HCT116 (cell line): ENCODE measurements around the gene TOP2B. TPM values are rescaled to one million over a fixed set of nuclear protein-coding genes. Genes with fewer than 3 reads are reported as not detected.

Experiments used
- ATAC-seq: fragments of 200-7000 bp; cut with Tn5 transposase; 2 replicates; pipeline ENCODE4 v1.9.1; 2020; ENCODE audit warnings: mild to moderate bottlenecking, moderate library complexity
- BruUV-seq: library from RNA; stranded (reverse); fragments of 400-500 nt; replicated peaks from 2 replicates; lab custom pipeline; 2021; lab: Mats Ljungman, UMichigan
- CTCF ChIA-PET: fragments of 300-600 bp; sonication (Branson Sonifier 250); formaldehyde crosslinking; loops from one replicate; lab custom pipeline; 2021; ENCODE audit warnings: antibody characterized with exemption; lab: Charles Lee
- POLR2A ChIA-PET: fragments of 300-600, 350-600 bp; sonication (Branson Sonifier 250); formaldehyde crosslinking; loops from one replicate; lab custom pipeline; 2021; ENCODE audit warnings: antibody characterized with exemption; lab: Charles Lee
- RAD21 ChIA-PET, 2 experiments: fragments of 300-600 bp; sonication (Branson Sonifier 250); formaldehyde crosslinking; loops; one replicate each; lab custom pipeline; 2023; ENCODE audit warnings: low total read pairs in 2 of 2; ENCODE audit not compliant: uncharacterized antibody in 2 of 2, unreplicated experiment in 2 of 2, low non-redundant PET in 1 of 2; lab: Charles Lee
- DNase-seq: peaks from one replicate; pipeline ENCODE4 v3.0.0-alpha.2; 2010; ENCODE audit warnings: low read depth, low spot score
- H2AFZ ChIP-seq: fragments of 200-600 bp; shearing (Covaris generic), sonication (generic); 2 replicates; pipeline ENCODE4 v1.6.1; 2017; ENCODE audit warnings: low read depth, mixed run types, mixed read lengths, antibody characterized with exemption, low read length; ENCODE audit not compliant: poor library complexity, severe bottlenecking
- H3K27ac ChIP-seq: 2 replicates; pipeline ENCODE4 v1.5.1; 2012; ENCODE audit warnings: low read depth, low read length
- H3K27me3 ChIP-seq: fragments of 200-600 bp; sonication (generic); 2 replicates; pipeline ENCODE4 v1.6.1; 2016; ENCODE audit warnings: mixed run types, low read length, mixed read lengths; ENCODE audit not compliant: insufficient read depth
- H3K36me3 ChIP-seq, 2 experiments: fragments of 200-500 bp in 1 of 2; fragments of 200-600 bp in 1 of 2; sonication (Bioruptor generic) in 1 of 2; sonication (generic) in 1 of 2; 2 replicates each; pipeline versions ENCODE4 v1.5.1 to v1.6.1; 2014 to 2016; ENCODE audit warnings: low read length in 2 of 2, inconsistent platforms in 1 of 2, mixed read lengths in 1 of 2, mixed run types in 1 of 2; ENCODE audit not compliant: insufficient read depth in 2 of 2, control insufficient read depth in 1 of 2
- H3K4me1 ChIP-seq, 2 experiments: fragments of 200-600 bp in 1 of 2; sonication (generic) in 1 of 2; 2 replicates each; pipeline versions ENCODE4 v1.5.1 to v1.6.1; 2012 to 2017; ENCODE audit warnings: low read length in 2 of 2, inconsistent platforms in 1 of 2, mild to moderate bottlenecking in 1 of 2, mixed read lengths in 1 of 2, mixed run types in 1 of 2, moderate library complexity in 1 of 2; ENCODE audit not compliant: insufficient read depth in 2 of 2, control insufficient read depth in 1 of 2
- H3K4me2 ChIP-seq: fragments of 200-600 bp; sonication (generic); 2 replicates; pipeline ENCODE4 v1.6.1; 2017; ENCODE audit warnings: mixed run types, low read length, mixed read lengths
- H3K4me3 ChIP-seq, 2 experiments: fragments of 200-600 bp in 1 of 2; sonication (generic) in 1 of 2; replicated peaks in 1 of 2; 2 replicates each; pipeline ENCODE4 v1.5.1; 2011 to 2016; ENCODE audit warnings: low read length in 2 of 2, control low read depth in 1 of 2, low read depth in 1 of 2, mild to moderate bottlenecking in 1 of 2, mixed read lengths in 1 of 2, mixed run types in 1 of 2
- H3K79me2 ChIP-seq: fragments of 200-600 bp; sonication (generic); 2 replicates; pipeline ENCODE4 v1.6.1; 2017; ENCODE audit warnings: mild to moderate bottlenecking, mixed run types, low read length, moderate library complexity, mixed read lengths; ENCODE audit not compliant: insufficient read depth
- H3K9ac ChIP-seq: fragments of 200-600 bp; sonication (generic); 2 replicates; pipeline ENCODE4 v1.6.1; 2016; ENCODE audit warnings: low read length, mixed read lengths
- H3K9me2 ChIP-seq: fragments of 200-600 bp; sonication (generic), shearing (Covaris generic); 2 replicates; pipeline ENCODE4 v1.6.1; 2017; ENCODE audit warnings: mixed run types, mild to moderate bottlenecking, moderate library complexity; ENCODE audit not compliant: insufficient read depth
- H3K9me3 ChIP-seq, 2 experiments: fragments of 200-500 bp in 1 of 2; fragments of 200-600 bp in 1 of 2; sonication (Bioruptor generic) in 1 of 2; sonication (generic) in 1 of 2; 2 replicates each; pipeline ENCODE4 v1.6.1; 2014 to 2017; ENCODE audit warnings: low read length in 2 of 2, mixed read lengths in 2 of 2, inconsistent platforms in 1 of 2, low read depth in 1 of 2, mild to moderate bottlenecking in 1 of 2, mixed run types in 1 of 2, moderate library complexity in 1 of 2; ENCODE audit not compliant: control insufficient read depth in 1 of 2, insufficient read depth in 1 of 2
- H4K20me1 ChIP-seq: fragments of 200-600 bp; sonication (generic), shearing (Covaris generic); 2 replicates; pipeline ENCODE4 v1.6.1; 2017; ENCODE audit warnings: mixed run types, mild to moderate bottlenecking, moderate library complexity; ENCODE audit not compliant: insufficient read depth
- ATF3 ChIP-seq: IDR thresholded peaks from 2 replicates; pipeline ENCODE4 v1.6.1; 2012
- CEBPB ChIP-seq: IDR thresholded peaks from 2 replicates; pipeline ENCODE4 v1.6.1; 2012; ENCODE audit warnings: low read depth
- CTCF ChIP-seq, 3 experiments: fragments of 200-600 bp in 1 of 3; sonication (generic) in 1 of 3; IDR thresholded peaks in 2 of 3; conservative IDR thresholded peaks in 1 of 3; 2 replicates each; pipeline ENCODE4 v1.5.1; 2012 to 2017; ENCODE audit warnings: low read depth in 2 of 3, low read length in 2 of 3, antibody characterized with exemption in 1 of 3, borderline replicate concordance in 1 of 3, control low read depth in 1 of 3, mild to moderate bottlenecking in 1 of 3, mixed read lengths in 1 of 3, mixed run types in 1 of 3, moderate library complexity in 1 of 3; ENCODE audit not compliant: insufficient read depth in 1 of 3
- EGR1 ChIP-seq: IDR thresholded peaks from 2 replicates; pipeline ENCODE4 v1.6.1; 2012; ENCODE audit warnings: low read depth
- ELF1 ChIP-seq: IDR thresholded peaks from 2 replicates; pipeline ENCODE4 v1.6.1; 2012; ENCODE audit warnings: low read depth, borderline replicate concordance
- EZH2 ChIP-seq: fragments of 200-600 bp; sonication (generic); IDR thresholded peaks from 2 replicates; pipeline ENCODE4 v1.6.1; 2017; ENCODE audit warnings: antibody characterized with exemption, mixed run types
- EZH2phosphoT487 ChIP-seq: fragments of 200-600 bp; IDR thresholded peaks from 2 replicates; pipeline ENCODE4 v1.6.1; 2018; ENCODE audit warnings: antibody characterized with exemption, borderline replicate concordance
- JUND ChIP-seq: IDR thresholded peaks from 2 replicates; pipeline ENCODE4 v1.6.1; 2012
- MAX ChIP-seq: IDR thresholded peaks from 2 replicates; pipeline ENCODE4 v1.6.1; 2012
- POLR2A ChIP-seq: IDR thresholded peaks from 2 replicates; pipeline ENCODE4 v1.7.0; 2011; ENCODE audit warnings: borderline replicate concordance; ENCODE audit not compliant: insufficient read depth, insufficient read length; ENCODE audit errors: extremely low read depth
- POLR2AphosphoS5 ChIP-seq: IDR thresholded peaks from 2 replicates; pipeline ENCODE4 v1.6.1; 2011; ENCODE audit warnings: mild to moderate bottlenecking, low read depth, low read length, moderate library complexity
- RAD21 ChIP-seq: IDR thresholded peaks from 2 replicates; pipeline ENCODE4 v1.6.1; 2012; ENCODE audit warnings: low read depth, mild to moderate bottlenecking
- SP1 ChIP-seq: IDR thresholded peaks from 2 replicates; pipeline ENCODE4 v1.6.1; 2012; ENCODE audit warnings: low read depth
- SRF ChIP-seq: IDR thresholded peaks from 2 replicates; pipeline ENCODE4 v1.6.1; 2012; ENCODE audit warnings: low read depth
- TCF7L2 ChIP-seq: IDR thresholded peaks from 2 replicates; pipeline ENCODE4 v1.7.0; 2011; ENCODE audit warnings: borderline replicate concordance, inconsistent platforms; ENCODE audit not compliant: insufficient read depth, insufficient read length; ENCODE audit errors: extremely low read depth
- YY1 ChIP-seq: IDR thresholded peaks from 2 replicates; pipeline ENCODE4 v1.6.1; 2011; ENCODE audit warnings: low read length, low read depth, moderate library complexity, mild to moderate bottlenecking; ENCODE audit not compliant: insufficient replicate concordance; ENCODE audit errors: extremely low read depth
- ZNF274 ChIP-seq: fragments of 200-500 bp; sonication (Bioruptor generic); IDR thresholded peaks from 2 replicates; pipeline ENCODE4 v1.6.1; 2014; ENCODE audit warnings: mild to moderate bottlenecking, low read depth, low read length, inconsistent platforms
- intact Hi-C: fragments of 100-400 bp; cut with micrococcal nuclease; formaldehyde crosslinking; loops from 2 replicates; pipeline ENCODE4 v1.10.0; 2022
- total RNA-seq: library from RNA; stranded (reverse); gene quantifications from one replicate; pipeline ENCODE4 v1.2.1, GENCODE V29; 2021; ENCODE audit not compliant: unreplicated experiment

The TOP2B gene
- total RNA-seq, 1 experiment from 2014 or later, result 101 TPM

GRCh38 chr3:25586167-25586505, 78.6 kb downstream of the TOP2B start:
- BruUV-seq, result no TSS peak
- no peak overlapping the region for H3K9ac ChIP-seq
- no peaks in the 10 kb centered on the region for H3K36me3 ChIP-seq
- no peak overlapping the region for H2AFZ ChIP-seq
- no peaks in the 10 kb centered on the region for H3K9me3 ChIP-seq
- no peaks in the 10 kb centered on the region for H4K20me1 ChIP-seq
- peaks cover 0 to 10% of the 10 kb centered on the region in 2 experiments; a peak in 1 of 4 replicates for H3K4me1 ChIP-seq
- ChIA-PET RAD21 (no interaction called here), POLR2A (no interaction called here), CTCF (interaction anchor here (1.0 kb wide), 1 partner anchor 8 kb away, joined by 4 read pairs; no protein-coding TSS in a partner anchor)
- H3K4me3 ChIP-seq, result no peak overlapping the region
- no peaks in the 10 kb centered on the region for H3K27me3 ChIP-seq
- ATAC-seq, result no peak
- no peak overlapping the region for H3K4me2 ChIP-seq
- intact Hi-C loops, result no loop called here
- no peaks in the 10 kb centered on the region for H3K79me2 ChIP-seq
- no peak overlapping the region for H3K27ac ChIP-seq
- DNase-seq, result no peak
- TF ChIP-seq MAX (no peak), CEBPB (no peak), SP1 (no peak), ELF1 (no peak), ATF3 (no peak)
- no peaks in the 10 kb centered on the region for H3K9me2 ChIP-seq

- POLR2A ChIA-PET, result no interaction called here
- BruUV-seq, result no TSS peak
- Histone ChIP-seq H3K36me3 (no peaks in the 10 kb centered on the region), H3K9ac (no peak overlapping the region), H3K9me3 (no peaks in the 10 kb centered on the region), H3K79me2 (no peaks in the 10 kb centered on the region), H3K27ac (no peak overlapping the region), H2AFZ (no peak overlapping the region), H3K9me2 (no peaks in the 10 kb centered on the region), H4K20me1 (no peaks in the 10 kb centered on the region), H3K4me3 (no peak overlapping the region), H3K27me3 (no peaks in the 10 kb centered on the region), H3K4me1 (peaks cover 0 to 10% of the 10 kb centered on the region in 2 experiments; a peak in 1 of 4 replicates), H3K4me2 (no peak overlapping the region)
- CTCF ChIA-PET, result interaction anchor here (1.0 kb wide), 1 partner anchor 9 kb away, joined by 4 read pairs; no protein-coding TSS in a partner anchor
- no peak for ATAC-seq
- RAD21 ChIA-PET, result no interaction called here
- intact Hi-C loops, result no loop called here
- DNase-seq, result no peak
- TF ChIP-seq TCF7L2, result no peak
- TF ChIP-seq POLR2AphosphoS5, result no peak
- TF ChIP-seq ZNF274, result no peak
- TF ChIP-seq EZH2phosphoT487, result no peak
- TF ChIP-seq CTCF (IDR thresholded peaks at IDR 0.05 in 2 of 3, conservative IDR thresholded peaks at IDR 0.05 in 1 of 3; ENCODE audit: borderline replicate concordance in 1 of 3, insufficient read depth in 1 of 3, low read depth in 2 of 3, low read length in 2 of 3), result no peak
- TF ChIP-seq JUND, result no peak
- TF ChIP-seq POLR2A, result no peak
- no peak for TF ChIP-seq EGR1
- TF ChIP-seq CEBPB, result no peak
- no peak for TF ChIP-seq ATF3
- TF ChIP-seq RAD21, result no peak
- no peak for TF ChIP-seq SRF
- no peak for TF ChIP-seq EZH2
- TF ChIP-seq YY1, result no peak
Measured at GRCh38 chr3:25585361-25586166, 79.1 kb downstream of the TOP2B start.
